Kidney (tissue), 14 donors: ENCODE measurements around the gene LSAMP. TPM values are rescaled to one million over a fixed set of nuclear protein-coding genes. Genes with fewer than 3 reads are reported as not detected.
A peak's percentile ranks its signal among the peaks of the same experiment; 100 is the strongest.

Source experiments
- DNase-seq, 5 donors: peaks; one replicate each; pipeline ENCODE4 v3.0.0-alpha.2; 2013 to 2020
- FAIRE-seq: peaks from 2 replicates; lab custom pipeline; 2012; peaks lifted over from hg19 to GRCh38; lab: Jason Lieb, UNC
- H3K27ac ChIP-seq, 2 donors: one replicate each; pipeline ENCODE4 v1.7.0; 2013; ENCODE audit warnings: low read depth in 2 of 2, low read length in 2 of 2, inconsistent platforms in 1 of 2
- H3K27me3 ChIP-seq: one replicate; pipeline ENCODE4 v1.7.1; 2013; ENCODE audit warnings: low read length, inconsistent platforms; ENCODE audit not compliant: control insufficient read depth, insufficient read depth
- H3K36me3 ChIP-seq, 3 donors: one replicate each; pipeline versions ENCODE4 v1.7.0 to v1.7.1; 2013; ENCODE audit warnings: low read length in 3 of 3, control low read depth in 1 of 3, inconsistent platforms in 1 of 3; ENCODE audit not compliant: insufficient read depth in 3 of 3, control insufficient read depth in 2 of 3
- H3K4me1 ChIP-seq, 3 donors: one replicate each; pipeline versions ENCODE4 v1.7.0 to v1.7.1; 2013; ENCODE audit warnings: low read length in 3 of 3, inconsistent platforms in 1 of 3, low read depth in 1 of 3; ENCODE audit not compliant: control insufficient read depth in 2 of 3, insufficient read depth in 2 of 3
- H3K4me3 ChIP-seq, 3 donors: one replicate each; pipeline versions ENCODE4 v1.7.0 to v1.8.1; 2013; ENCODE audit warnings: low read length in 3 of 3, control low read depth in 1 of 3, inconsistent platforms in 1 of 3
- H3K9ac ChIP-seq, 3 donors: one replicate each; pipeline versions ENCODE4 v1.7.0 to v1.7.1; 2013; ENCODE audit warnings: low read length in 3 of 3, control low read depth in 1 of 3, inconsistent platforms in 1 of 3
- H3K9me3 ChIP-seq, 3 donors: one replicate each; pipeline versions ENCODE4 v1.7.0 to v1.7.1; 2013; ENCODE audit warnings: low read length in 3 of 3, control low read depth in 1 of 3, inconsistent platforms in 1 of 3; ENCODE audit not compliant: control insufficient read depth in 2 of 3, insufficient read depth in 1 of 3
- intact Hi-C: fragments of 100-400 bp; cut with DNase I; formaldehyde crosslinking; loops from one replicate; pipeline ENCODE4 v1.11.1; 2022
- polyA plus RNA-seq: library from polyadenylated mRNA; stranded (reverse); fragments of 350-450 nt; fragmentation: Illumina TruSeq; extraction: RNeasy Lipid Tissue Mini Kit (QIAGEN cat#74804); gene quantifications from one replicate; pipeline ENCODE4 v1.2.3, GENCODE V29; 2014; ENCODE audit warnings: low read depth, low replicate concordance; ENCODE audit not compliant: insufficient read depth
- total RNA-seq: library from RNA; stranded (reverse); fragmentation: NEBNext Ultra II Directional; extraction: Animal tissue kit (Norgen Biotek cat#: 25700); gene quantifications from one replicate; pipeline ENCODE4 v1.2.1, GENCODE V29; 2021
- TF ChIP-seq, protein P1 (sequence below): IDR thresholded peaks from 3 replicates; pipeline ENCODE4 v1.5.1; 2012; ENCODE audit warnings: mild to moderate bottlenecking, moderate library complexity, borderline replicate concordance; ENCODE audit not compliant: insufficient read depth; ENCODE audit errors: extremely low read depth
- donor health status: control.
- donor health status: control.
- donor health status: control.
- donor health status: control.
- donor health status: control.
- donor health status: DM: yes; HTN: yes; CAD: no.
- donor health status: Normal renal cell carcinoma (clear cell type).

Gene LSAMP
- total and polyA plus RNA-seq, 2 donors from 2014 or later = 1.4 to 3.5 TPM

DNA sequence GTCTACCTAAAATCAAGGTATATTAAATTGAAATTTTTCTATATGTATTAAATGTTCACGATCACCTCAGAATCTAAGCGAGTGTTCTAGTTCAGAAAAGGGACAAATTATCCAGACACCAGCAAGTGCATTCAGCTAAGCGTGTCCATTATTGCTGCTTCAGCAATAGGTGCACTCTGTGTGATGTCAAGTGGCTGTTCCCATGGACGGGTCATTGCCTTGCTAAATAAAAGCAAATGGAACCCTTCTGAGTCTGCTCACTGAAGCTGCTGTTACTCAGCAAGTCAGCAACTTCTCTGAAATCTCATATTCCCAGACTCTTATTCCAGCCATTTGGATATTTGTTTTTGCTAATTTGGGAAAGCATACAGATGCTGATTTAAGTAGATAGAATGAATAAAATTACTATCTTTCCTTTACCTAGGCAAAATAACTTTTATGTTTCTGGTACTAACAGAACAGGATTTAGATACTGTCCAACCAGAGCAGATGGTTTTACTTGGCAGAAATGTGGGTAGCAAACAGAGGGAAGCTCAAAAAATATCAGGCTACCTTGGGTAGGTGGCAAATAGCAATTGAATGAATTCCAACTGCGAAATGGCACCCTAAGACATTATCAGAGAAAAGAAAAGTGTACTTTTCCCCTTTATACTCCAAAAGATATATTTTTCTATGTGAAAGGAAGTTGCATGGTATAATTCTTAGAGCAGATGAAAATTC is 415.0 kb downstream of the LSAMP start:
- no peaks in the 10 kb centered on the region for H3K4me1 ChIP-seq
- no peak overlapping the region for H3K4me3 ChIP-seq
- H3K36me3 ChIP-seq = no peaks in the 10 kb centered on the region
- TF ChIP-seq, protein P1, sequence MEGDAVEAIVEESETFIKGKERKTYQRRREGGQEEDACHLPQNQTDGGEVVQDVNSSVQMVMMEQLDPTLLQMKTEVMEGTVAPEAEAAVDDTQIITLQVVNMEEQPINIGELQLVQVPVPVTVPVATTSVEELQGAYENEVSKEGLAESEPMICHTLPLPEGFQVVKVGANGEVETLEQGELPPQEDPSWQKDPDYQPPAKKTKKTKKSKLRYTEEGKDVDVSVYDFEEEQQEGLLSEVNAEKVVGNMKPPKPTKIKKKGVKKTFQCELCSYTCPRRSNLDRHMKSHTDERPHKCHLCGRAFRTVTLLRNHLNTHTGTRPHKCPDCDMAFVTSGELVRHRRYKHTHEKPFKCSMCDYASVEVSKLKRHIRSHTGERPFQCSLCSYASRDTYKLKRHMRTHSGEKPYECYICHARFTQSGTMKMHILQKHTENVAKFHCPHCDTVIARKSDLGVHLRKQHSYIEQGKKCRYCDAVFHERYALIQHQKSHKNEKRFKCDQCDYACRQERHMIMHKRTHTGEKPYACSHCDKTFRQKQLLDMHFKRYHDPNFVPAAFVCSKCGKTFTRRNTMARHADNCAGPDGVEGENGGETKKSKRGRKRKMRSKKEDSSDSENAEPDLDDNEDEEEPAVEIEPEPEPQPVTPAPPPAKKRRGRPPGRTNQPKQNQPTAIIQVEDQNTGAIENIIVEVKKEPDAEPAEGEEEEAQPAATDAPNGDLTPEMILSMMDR = no peak
- no peaks in the 10 kb centered on the region for H3K27me3 ChIP-seq
- intact Hi-C loops = no loop called here
- H3K9ac ChIP-seq = no peak overlapping the region
- H3K27ac ChIP-seq = no peak overlapping the region
- DNase-seq (no peak), FAIRE-seq (no peak)
- H3K9me3 ChIP-seq = no peaks in the 10 kb centered on the region

DNA sequence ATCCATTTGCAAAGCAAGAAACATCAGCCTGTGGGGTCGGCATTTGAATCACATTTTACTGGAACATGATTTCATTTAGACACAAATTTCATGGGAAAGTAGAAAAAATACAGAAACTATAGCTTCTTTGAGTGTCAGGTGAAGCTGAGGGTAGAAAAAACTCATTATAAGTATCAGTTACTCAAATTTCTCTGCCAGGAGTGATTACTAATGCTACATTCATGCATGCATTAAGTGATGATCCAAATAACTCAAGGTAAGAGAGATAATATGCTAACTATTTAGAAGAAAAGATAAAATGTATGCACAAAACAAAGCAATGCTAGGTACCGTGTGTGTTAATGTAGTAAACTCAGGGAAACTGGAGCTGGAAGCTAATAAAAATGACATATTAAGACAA is 416.0 kb downstream of the LSAMP start:
- FAIRE-seq = no peak
- no peak overlapping the region for H3K4me3 ChIP-seq
- H3K9ac ChIP-seq = no peak overlapping the region
- no peaks in the 10 kb centered on the region for H3K9me3 ChIP-seq
- peak in 2 of 5 donors; percentile 29 to 47 for DNase-seq
- intact Hi-C loops = no loop called here
- no peak overlapping the region for H3K27ac ChIP-seq
- no peaks in the 10 kb centered on the region for H3K27me3 ChIP-seq
- TF ChIP-seq, protein P1 = no peak
- H3K36me3 ChIP-seq = no peaks in the 10 kb centered on the region
- no peaks in the 10 kb centered on the region for H3K4me1 ChIP-seq

DNA sequence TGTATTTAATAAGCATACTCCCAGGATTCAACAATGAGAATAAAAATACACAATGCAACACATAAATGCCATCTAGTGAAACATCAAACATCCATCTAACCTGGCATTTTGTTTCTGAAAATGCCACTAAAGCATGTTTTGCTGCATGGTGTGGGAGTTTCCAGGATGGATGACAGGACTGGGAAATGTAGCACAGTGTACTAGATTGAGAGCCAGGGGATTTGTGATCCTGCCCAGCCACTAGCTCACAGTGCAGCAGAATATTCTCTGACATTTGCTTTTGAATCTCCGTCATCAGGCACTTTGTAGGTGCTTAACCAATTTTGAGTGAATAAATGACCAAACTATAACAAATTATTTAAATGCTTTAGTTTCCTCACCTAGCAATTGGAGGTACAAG is 417.1 kb downstream of the LSAMP start:
- H3K27ac ChIP-seq = no peak overlapping the region
- H3K36me3 ChIP-seq = no peaks in the 10 kb centered on the region
- DNase-seq (no peak), FAIRE-seq (no peak)
- no peak overlapping the region for H3K4me3 ChIP-seq
- no peak overlapping the region for H3K9ac ChIP-seq
- TF ChIP-seq, protein P1 = no peak
- no peaks in the 10 kb centered on the region for H3K27me3 ChIP-seq
- H3K9me3 ChIP-seq = no peaks in the 10 kb centered on the region
- intact Hi-C loops = no loop called here
- H3K4me1 ChIP-seq = no peaks in the 10 kb centered on the region
